HEK293T (cell line): Measurements from ENCODE around the gene TARS3.
A peak's percentile ranks its signal among the peaks of the same experiment; 100 is the strongest.

ENCODE experiments used
- CTCF ChIA-PET: fragments of 350-600 bp; formaldehyde crosslinking; extraction: SDS; loops from one replicate; lab custom pipeline; 2021; ENCODE audit warnings: antibody characterized with exemption, inconsistent platforms; lab: Yijun Ruan, JAX
- POLR2A ChIA-PET: fragments of 350-600 bp; formaldehyde crosslinking; extraction: SDS; loops from one replicate; lab custom pipeline; 2020; ENCODE audit warnings: antibody characterized with exemption, inconsistent platforms; lab: Yijun Ruan, JAX
- DNase-seq: peaks from one replicate; pipeline ENCODE4 v3.0.0; 2012; ENCODE audit warnings: mixed read lengths; ENCODE audit errors: extremely low spot score
- ARNT ChIP-seq: fragments of 450-650 bp; IDR thresholded peaks from 2 replicates; pipeline ENCODE4 v1.6.1; 2017; ENCODE audit warnings: mild to moderate bottlenecking
- BHLHE40 ChIP-seq: fragments of 450-650 bp; IDR thresholded peaks from 2 replicates; pipeline ENCODE4 v1.6.1; 2016; ENCODE audit warnings: mild to moderate bottlenecking, moderate library complexity, borderline replicate concordance
- CTBP1 ChIP-seq: fragments of 450-650 bp; IDR thresholded peaks from 2 replicates; pipeline ENCODE4 v1.6.1; 2016; ENCODE audit warnings: borderline replicate concordance
- ELF4 ChIP-seq: fragments of 450-650 bp; IDR thresholded peaks from 2 replicates; pipeline ENCODE4 v1.6.1; 2017; ENCODE audit warnings: antibody characterized with exemption
- FOXA1 ChIP-seq: fragments of 450-650 bp; IDR thresholded peaks from 2 replicates; pipeline ENCODE4 v1.6.1; 2016; ENCODE audit warnings: mild to moderate bottlenecking
- FOXK2 ChIP-seq: fragments of 450-650 bp; IDR thresholded peaks from 2 replicates; pipeline ENCODE4 v1.6.1; 2016; ENCODE audit warnings: mild to moderate bottlenecking
- FOXM1 ChIP-seq: fragments of 450-650 bp; IDR thresholded peaks from 2 replicates; pipeline ENCODE4 v1.6.1; 2017; ENCODE audit warnings: mild to moderate bottlenecking, borderline replicate concordance
- HDGF ChIP-seq: fragments of 450-650 bp; IDR thresholded peaks from 2 replicates; pipeline ENCODE4 v1.6.1; 2017; ENCODE audit warnings: antibody characterized with exemption, borderline replicate concordance
- L3MBTL2 ChIP-seq: fragments of 450-650 bp; conservative IDR thresholded peaks from 2 replicates; pipeline ENCODE4 v1.6.1; 2016; ENCODE audit warnings: mild to moderate bottlenecking
- LEF1 ChIP-seq: fragments of 450-650 bp; IDR thresholded peaks from 2 replicates; pipeline ENCODE4 v1.6.1; 2017; ENCODE audit warnings: mild to moderate bottlenecking, borderline replicate concordance
- NFRKB ChIP-seq: fragments of 450-650 bp; IDR thresholded peaks from 2 replicates; pipeline ENCODE4 v1.6.1; 2016; ENCODE audit warnings: mild to moderate bottlenecking, moderate library complexity
- SP1 ChIP-seq: fragments of 450-650 bp; IDR thresholded peaks from 2 replicates; pipeline ENCODE4 v1.6.1; 2017
- SUZ12 ChIP-seq: fragments of 450-650 bp; IDR thresholded peaks from 2 replicates; pipeline ENCODE4 v1.6.1; 2016; ENCODE audit warnings: mild to moderate bottlenecking
- TARDBP ChIP-seq: fragments of 450-650 bp; IDR thresholded peaks from 2 replicates; pipeline ENCODE4 v1.6.1; 2016
- TF ChIP-seq, protein P1 (sequence below): fragments of 450-650 bp; IDR thresholded peaks from 2 replicates; pipeline ENCODE4 v1.6.1; 2016

Gene TARS3

DNA sequence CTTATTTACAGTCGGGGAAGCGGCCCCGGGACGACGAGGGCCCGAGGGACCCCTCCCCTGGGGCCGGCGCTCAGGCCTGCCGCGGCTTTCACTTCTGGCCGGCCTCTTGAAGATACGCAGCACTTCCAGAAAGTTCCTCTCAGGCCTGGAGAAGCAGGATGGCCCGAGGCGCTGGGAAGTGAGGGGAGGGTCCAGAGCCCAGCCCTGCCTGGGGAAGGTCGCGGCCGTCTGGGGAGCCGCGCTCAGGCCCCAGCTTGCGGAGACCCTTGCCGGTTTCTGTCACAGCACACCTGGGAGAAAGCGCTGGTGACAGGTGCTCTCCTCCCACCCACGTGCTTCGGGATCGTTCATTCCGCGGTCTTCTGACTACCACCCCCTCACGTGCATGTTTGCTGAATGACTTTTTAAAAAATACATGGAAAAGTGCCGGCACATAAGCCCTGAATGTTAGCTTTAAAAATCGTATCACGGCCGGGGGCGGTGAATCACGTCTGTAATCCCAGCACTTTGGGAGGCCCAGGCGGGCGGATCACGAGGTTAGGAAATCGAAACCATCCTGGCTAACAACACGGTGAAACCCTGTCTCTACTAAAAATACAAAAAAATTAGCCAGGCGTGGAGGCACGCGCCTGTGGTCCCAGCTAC is 71.4 kb downstream of the TARS3 start:
- no peak for DNase-seq
- TF ChIP-seq L3MBTL2, result peak; percentile 83
- TF ChIP-seq SP1, result no peak
- CTCF ChIA-PET, result no interaction called here
- POLR2A ChIA-PET, result interaction anchor here (1.0 to 2.8 kb wide), 4 partner anchors 10 to 71 kb away, joined by 3 to 11 read pairs (median 4); partner anchors contain the start of gene TARS3

DNA sequence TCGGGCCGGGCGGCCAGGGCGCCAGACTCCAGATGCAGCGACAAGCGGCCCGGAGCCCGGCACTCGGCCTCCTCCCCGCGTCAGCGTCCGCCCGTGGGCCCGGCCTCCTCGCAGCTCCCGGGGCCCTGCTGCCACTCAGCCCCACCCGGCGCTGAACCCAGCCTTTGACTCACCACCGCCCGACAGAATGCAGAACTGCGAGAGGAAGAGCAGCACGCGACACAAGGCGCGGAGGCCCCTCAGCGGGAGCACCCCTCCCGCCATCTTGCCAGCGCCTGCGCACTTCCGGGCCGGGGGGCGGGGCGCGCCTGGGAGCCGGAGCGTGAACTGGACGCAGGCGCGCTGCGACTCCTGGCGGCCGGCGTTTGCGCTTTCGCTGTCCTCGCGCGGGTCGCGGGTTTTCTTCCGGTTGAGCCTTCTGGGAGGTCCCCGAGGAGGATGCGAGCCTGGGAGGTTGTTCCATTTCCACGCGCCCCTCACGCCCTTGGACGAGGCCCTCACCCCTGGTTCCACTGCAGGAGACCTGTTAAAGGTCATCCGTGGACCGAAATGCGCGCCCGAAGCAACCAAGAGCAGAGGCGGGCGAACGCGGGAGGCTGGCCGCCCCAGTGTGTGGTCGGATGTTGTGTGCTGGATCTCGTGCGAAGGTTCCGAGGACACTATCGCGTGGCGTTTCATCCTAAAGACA is 72.0 kb downstream of the TARS3 start, which contains the start of gene TM2D3:
Gene TM2D3, minus strand, starts transcription at position 284 of the 688 bp plus-strand sequence. Its CDS starts 20 bp downstream, at position 264.
- CTCF ChIA-PET, result interaction anchor here (1.0 kb wide), 1 partner anchor 11 kb away, joined by 4 read pairs; no protein-coding TSS in a partner anchor
- POLR2A ChIA-PET, result interaction anchor here (0.6 to 2.8 kb wide), 7 partner anchors 11 to 358 kb away, joined by 3 to 11 read pairs (median 3); no protein-coding TSS in a partner anchor
- TF ChIP-seq LEF1 (no peak), ELF4 (peak; percentile 76), ARNT (peak; percentile 66), FOXK2 (no peak), L3MBTL2 (peak; percentile 98)
- DNase-seq, result peak; percentile 100

DNA sequence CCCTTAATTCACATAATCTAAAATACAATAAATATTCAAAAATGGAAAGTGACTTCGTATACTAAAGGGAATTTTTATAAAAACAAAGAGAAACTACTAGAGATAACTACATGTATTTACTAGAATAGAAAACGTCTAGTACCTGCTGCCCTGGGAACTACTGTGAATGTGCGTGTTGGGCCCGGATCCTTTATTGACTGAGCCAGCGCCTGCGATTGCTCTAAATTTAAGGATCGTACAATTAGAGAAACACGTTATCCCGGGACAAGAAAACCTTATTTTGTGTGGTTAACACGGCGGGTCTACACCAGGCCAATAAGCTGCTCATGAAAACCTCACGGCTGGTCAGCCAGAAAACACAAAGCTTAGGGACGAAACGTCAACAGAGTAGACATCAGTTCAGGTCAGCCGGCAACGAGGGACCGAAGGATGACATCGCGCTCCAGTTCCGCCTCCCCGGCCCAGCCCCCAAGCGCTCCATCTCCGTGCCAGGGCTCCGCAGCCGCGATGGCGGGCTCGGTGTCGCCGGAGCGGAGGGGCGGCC is 72.6 kb downstream of the TARS3 start:
- DNase-seq, result no peak
- ChIA-PET POLR2A (interaction anchor here (0.6 to 2.8 kb wide), 6 partner anchors 10 to 358 kb away, joined by 3 to 11 read pairs (median 3); no protein-coding TSS in a partner anchor), CTCF (interaction anchor here (1.0 kb wide), 1 partner anchor 10 kb away, joined by 4 read pairs; no protein-coding TSS in a partner anchor)
- TF ChIP-seq LEF1 (no peak), BHLHE40 (no peak), SP1 (no peak), SUZ12 (no peak), L3MBTL2 (no peak), ARNT (no peak)
- TF ChIP-seq, protein P1, sequence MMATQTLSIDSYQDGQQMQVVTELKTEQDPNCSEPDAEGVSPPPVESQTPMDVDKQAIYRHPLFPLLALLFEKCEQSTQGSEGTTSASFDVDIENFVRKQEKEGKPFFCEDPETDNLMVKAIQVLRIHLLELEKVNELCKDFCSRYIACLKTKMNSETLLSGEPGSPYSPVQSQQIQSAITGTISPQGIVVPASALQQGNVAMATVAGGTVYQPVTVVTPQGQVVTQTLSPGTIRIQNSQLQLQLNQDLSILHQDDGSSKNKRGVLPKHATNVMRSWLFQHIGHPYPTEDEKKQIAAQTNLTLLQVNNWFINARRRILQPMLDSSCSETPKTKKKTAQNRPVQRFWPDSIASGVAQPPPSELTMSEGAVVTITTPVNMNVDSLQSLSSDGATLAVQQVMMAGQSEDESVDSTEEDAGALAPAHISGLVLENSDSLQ, result no peak

DNA sequence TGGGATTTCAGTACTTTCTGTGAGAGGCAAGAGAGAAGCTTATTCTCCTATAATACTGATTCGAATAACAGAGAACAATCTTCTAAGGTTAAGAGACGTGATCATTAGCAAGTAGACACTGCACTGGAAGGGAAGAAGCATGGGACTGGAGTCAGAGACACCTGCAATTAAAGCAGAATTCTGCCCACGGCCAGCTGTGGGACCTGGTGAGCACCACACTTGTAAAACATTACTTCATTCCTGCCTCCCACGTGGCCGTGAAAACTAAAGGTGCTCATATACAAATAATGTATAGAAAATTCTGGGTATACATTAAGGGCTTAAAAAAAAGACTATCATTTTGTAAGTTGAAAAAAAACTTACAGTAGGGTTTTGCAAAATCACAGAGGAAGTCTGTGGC is 74.1 kb downstream of the TARS3 start:
- no peak for DNase-seq
- CTCF ChIA-PET, result interaction anchor here (0.6 to 1.2 kb wide), 4 partner anchors 9 to 303 kb away, joined by 3 to 9 read pairs (median 3); no protein-coding TSS in a partner anchor
- POLR2A ChIA-PET, result no interaction called here
- TF ChIP-seq FOXA1 (no peak), SUZ12 (no peak), FOXK2 (no peak), TARDBP (no peak), ARNT (no peak), NFRKB (no peak), BHLHE40 (no peak), FOXM1 (no peak)
- TF ChIP-seq, protein P1, result no peak

DNA sequence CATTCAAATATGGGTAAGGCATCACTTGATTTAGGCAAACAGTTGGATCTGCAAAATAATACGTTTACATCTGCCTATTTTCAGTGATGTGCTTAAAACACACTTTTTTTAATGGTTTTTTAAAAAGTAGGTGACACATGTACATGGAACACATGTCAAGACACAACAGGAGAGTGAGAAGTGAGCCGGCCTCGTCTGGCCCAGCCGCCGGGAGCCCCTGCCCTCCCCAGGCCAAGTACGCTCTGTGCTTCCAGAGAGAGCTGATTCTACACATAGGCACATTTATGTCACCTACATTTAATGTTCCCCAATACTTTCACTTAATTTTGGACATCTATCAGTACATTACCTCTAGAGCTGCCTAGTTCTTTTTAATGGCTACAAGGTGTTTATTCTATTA is 75.9 kb downstream of the TARS3 start:
- CTCF ChIA-PET, result no interaction called here
- TF ChIP-seq SUZ12, result no peak
- TF ChIP-seq ELF4, result no peak
- TF ChIP-seq, protein P1, result no peak
- no peak for TF ChIP-seq BHLHE40
- no peak for TF ChIP-seq FOXK2
- no peak for TF ChIP-seq FOXA1
- no peak for TF ChIP-seq SP1
- no peak for TF ChIP-seq CTBP1
- no peak for TF ChIP-seq L3MBTL2
- TF ChIP-seq ARNT, result no peak
- no peak for TF ChIP-seq LEF1
- DNase-seq, result no peak
- POLR2A ChIA-PET, result no interaction called here

DNA sequence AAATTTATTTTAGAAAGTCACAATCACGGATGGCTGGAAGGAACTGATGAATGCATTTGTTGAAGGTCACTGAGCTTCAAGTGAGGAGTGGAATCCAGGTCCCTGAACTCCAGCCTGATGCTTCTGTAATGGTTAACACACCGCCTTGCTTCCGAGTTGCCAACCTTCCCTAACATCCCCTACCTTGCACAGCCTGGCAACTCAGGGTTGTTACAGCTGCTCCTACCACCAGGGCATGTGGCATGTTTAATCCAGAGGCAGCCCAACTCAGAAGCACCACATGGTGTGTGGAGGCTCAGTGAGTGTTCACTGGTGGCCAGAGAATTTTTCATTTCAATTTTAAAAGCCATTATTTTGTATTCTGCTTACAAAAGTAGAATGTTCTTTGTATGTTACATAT is 77.0 kb downstream of the TARS3 start:
- no peak for DNase-seq
- ChIA-PET CTCF (no interaction called here), POLR2A (interaction anchor here (0.6 kb wide), 2 partner anchors 31 to 352 kb away, joined by 3 read pairs; partner anchors contain the start of gene SNRPA1)
- TF ChIP-seq NFRKB (no peak), L3MBTL2 (no peak), FOXA1 (no peak), HDGF (no peak)
- TF ChIP-seq, protein P1, result no peak
